ENCODE results near the gene ZNF606. TPM values are rescaled to one million over a fixed set of nuclear protein-coding genes. Genes with fewer than 3 reads are reported as not detected.

ZNF606 gene
- 7.2 and 15.1 TPM in 2 replicates for total RNA-seq

DNA sequence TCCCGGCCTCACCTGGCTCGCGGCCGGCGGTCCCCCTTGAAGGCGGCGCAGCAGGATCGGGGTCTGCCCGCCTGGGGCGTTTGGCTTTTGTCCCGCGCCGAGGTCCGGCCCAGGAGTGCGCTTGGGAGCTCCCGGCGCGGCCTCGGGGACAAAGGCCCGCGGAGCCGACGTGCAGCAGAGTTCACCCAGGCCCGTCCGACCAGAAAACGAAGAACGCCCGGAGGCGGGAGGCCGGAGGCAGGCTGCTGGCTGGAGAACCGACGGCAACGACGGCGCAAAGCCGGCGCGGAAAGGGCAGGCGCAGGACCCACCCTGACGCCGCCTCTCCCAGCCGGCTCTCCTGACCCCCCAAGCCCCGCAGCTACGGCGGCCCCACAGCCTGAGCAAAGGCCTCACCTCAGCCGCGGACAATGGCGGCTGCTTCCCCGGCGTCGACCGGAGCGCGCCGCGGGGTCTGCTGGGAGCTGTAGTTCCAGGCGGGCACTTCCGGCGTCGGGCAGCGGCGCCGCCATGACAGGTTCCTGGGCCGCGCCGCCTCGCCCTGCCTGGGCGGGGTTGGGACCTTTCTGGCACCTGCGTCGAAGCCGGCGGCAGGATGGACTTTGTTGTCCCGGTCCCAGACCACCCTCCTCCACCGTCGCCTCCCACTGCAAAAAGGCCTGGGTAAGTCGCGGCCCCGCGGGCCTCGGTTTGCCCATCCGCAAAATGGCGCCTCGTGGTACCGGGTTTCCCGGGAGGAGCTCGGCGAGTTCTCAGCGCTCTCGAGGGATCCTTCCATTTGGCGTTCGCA is at the start of gene ZNF606:
Gene ZNF606, minus strand, starts transcription at position 437 of the 790 bp plus-strand sequence. CDS start 1,501 bp downstream, outside the sequence.

DNA sequence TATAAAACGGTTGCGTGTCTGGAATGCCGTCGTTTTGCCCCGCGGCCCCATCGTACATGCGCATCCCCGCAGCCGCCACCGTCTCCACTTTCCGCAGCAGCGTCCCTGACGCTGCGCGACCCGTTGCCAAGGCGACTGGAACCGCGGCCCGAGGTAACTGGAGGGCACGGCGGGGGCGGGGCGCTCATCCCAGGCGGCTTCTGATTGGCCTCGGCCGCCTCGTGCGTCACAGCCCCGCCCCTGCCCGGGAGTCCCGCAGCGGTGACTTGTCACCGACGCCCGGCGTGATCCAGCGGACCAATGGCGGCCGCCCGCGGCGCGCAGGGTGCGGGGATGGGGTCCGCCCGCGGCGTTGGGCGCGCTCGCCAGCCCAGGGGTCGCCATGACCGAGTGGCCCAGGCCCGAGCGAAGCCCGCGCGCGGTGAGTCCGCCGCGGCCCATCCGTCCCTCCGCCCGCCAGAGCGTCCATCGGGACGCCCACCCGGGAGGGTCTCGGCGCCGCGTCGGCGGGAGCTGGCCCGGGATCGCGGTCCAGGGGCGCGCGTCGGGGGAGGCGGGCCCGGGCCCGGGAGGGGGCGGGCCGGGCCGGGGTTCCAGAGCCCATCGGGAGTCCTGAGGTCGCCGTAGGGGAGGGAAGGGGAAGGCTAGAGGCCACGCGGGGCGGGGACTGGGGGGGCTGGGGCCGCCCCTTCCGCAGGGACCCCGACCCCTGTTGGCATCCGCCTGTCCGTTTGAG is 31.3 kb upstream of the ZNF606 start, which contains the start of gene ZSCAN1:
Gene ZSCAN1, plus strand, starts transcription at position 285 of the 736 bp plus-strand sequence. CDS start 3,812 bp downstream, outside the sequence.

GRCh38 chr19:57974434-57974833 is 28.2 kb downstream of the ZNF606 start, which contains the start of gene C19orf18:
Gene C19orf18, minus strand, starts transcription at chr19:57974534. Its CDS starts 102 bp downstream, at chr19:57974432.

DNA sequence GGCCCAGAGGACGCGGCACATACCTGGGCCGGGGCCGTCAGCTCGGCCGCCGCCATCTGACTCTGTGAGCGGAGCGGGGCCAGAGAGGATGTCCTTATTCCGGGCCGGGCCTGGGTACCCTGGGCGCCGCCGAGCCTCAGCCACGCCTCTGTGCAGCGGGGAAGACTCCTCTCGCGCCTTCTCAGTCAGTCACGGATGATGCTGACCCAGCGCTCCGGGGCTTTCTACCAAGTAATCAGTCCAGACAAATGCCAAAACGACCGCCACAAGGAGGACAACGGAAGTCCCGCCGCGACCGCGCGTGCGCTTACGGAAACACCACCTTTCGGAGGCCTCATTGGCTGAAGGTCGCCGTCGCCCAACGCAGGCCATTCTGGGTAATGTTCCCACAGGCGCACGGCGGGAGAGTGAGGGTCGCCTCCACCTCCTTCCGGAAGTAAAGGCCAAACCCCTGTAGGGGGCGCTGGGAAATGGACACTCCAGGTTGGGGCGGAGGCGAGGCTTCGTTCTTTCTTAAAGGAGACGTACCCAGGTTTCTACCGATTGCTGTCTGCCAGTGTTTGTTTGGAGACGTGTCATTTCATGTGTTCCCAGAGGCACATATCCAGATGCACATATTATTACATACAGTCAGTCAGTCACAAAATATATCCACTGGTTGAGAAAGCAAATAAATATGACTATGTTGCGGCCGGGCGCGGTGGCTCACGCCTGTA is 55.0 kb downstream of the ZNF606 start, which contains the start of gene ZNF256:
Gene ZNF256, minus strand, starts transcription at position 288 of the 716 bp plus-strand sequence. Its CDS starts 232 bp downstream, at position 56.

GRCh38 chr19:57934820-57935665 is 67.6 kb downstream of the ZNF606 start, which contains the start of gene ZNF418:
Gene ZNF418, minus strand, starts transcription at chr19:57935402. Its CDS starts 1,580 bp downstream, at chr19:57933822.

Other genes with a start within 250 kb of the ZNF606 start
- 15.0 and 19.5 TPM in 2 replicates for gene ZNF586, start 233.1 kb downstream of the ZNF606 start, total RNA-seq
- 5.8 and 10.5 TPM in 2 replicates for gene ZNF552, start 187.9 kb downstream of the ZNF606 start, total RNA-seq
- gene ZNF587B, start 172.5 kb downstream of the ZNF606 start, total RNA-seq: 22.9 and 39.3 TPM in 2 replicates
- 17.8 and 37.2 TPM in 2 replicates for gene ZNF587, start 153.0 kb downstream of the ZNF606 start, total RNA-seq
- gene ZNF814, start 113.8 kb downstream of the ZNF606 start, total RNA-seq: 8.2 and 16.9 TPM in 2 replicates
- 14.4 and 23.4 TPM in 2 replicates for gene ZNF417, start 86.2 kb downstream of the ZNF606 start, total RNA-seq
- 4.4 and 9.4 TPM in 2 replicates for gene ZNF418, start 67.4 kb downstream of the ZNF606 start, total RNA-seq
- 8.5 and 13.0 TPM in 2 replicates for gene ZNF256, start 55.1 kb downstream of the ZNF606 start, total RNA-seq
- 0.28 and 0.34 TPM in 2 replicates for gene C19orf18, start 28.3 kb downstream of the ZNF606 start, total RNA-seq
- gene ZSCAN1, start 31.2 kb upstream of the ZNF606 start, total RNA-seq: not detected in 2 replicates
- gene ZNF135, start 56.5 kb upstream of the ZNF606 start, total RNA-seq: 1.7 and 7.8 TPM in 2 replicates
- 48.9 and 59.8 TPM in 2 replicates for gene ZSCAN18, start 95.4 kb upstream of the ZNF606 start, total RNA-seq
- 17.1 and 21.4 TPM in 2 replicates for gene ZNF329, start 148.0 kb upstream of the ZNF606 start, total RNA-seq
- gene ZNF274, start 180.2 kb upstream of the ZNF606 start, total RNA-seq: 41.7 and 43.9 TPM in 2 replicates
- 49.2 and 73.4 TPM in 2 replicates for gene ZNF544, start 226.1 kb upstream of the ZNF606 start, total RNA-seq

All from nasal cavity respiratory epithelium epithelial cell of viscerocranial mucosa (primary cell).